ENCODE results near the gene HSPBP1. TPM values are rescaled to one million over a fixed set of nuclear protein-coding genes. Genes with fewer than 3 reads are reported as not detected.

HSPBP1 gene
- total and polyA plus RNA-seq, 2 of the 13 experiments (the other 11 are each of a cell fraction or from before 2014, with no cell fraction given), result 22.3 to 33.7 TPM

- no peak for TF ChIP-seq ZNF280D (CRISPR knock-in tag; IDR thresholded peaks at IDR 0.05)
- no peak for TF ChIP-seq MXD4 (CRISPR knock-in tag; IDR thresholded peaks at IDR 0.05)
- no peak for TF ChIP-seq ZBTB26 (CRISPR knock-in tag; IDR thresholded peaks at IDR 0.05; ENCODE audit: borderline replicate concordance)
- no peak for TF ChIP-seq THAP7 (CRISPR knock-in tag; IDR thresholded peaks at IDR 0.05)
- TF ChIP-seq ZKSCAN1 (IDR thresholded peaks at IDR 0.05; ENCODE audit: low read length), result no peak
- TF ChIP-seq ISL2 (CRISPR knock-in tag; IDR thresholded peaks at IDR 0.05), result no peak
- TF ChIP-seq MAF1 (CRISPR knock-in tag; IDR thresholded peaks at IDR 0.05; ENCODE audit: borderline replicate concordance), result no peak
- no peak for TF ChIP-seq EEA1 (CRISPR knock-in tag; IDR thresholded peaks at IDR 0.05; ENCODE audit: borderline replicate concordance)
Observed at GRCh38 chr19:55319785-55320184, 39.9 kb upstream of the HSPBP1 start (continued).

GRCh38 chr19:55316646-55317045, 36.7 kb upstream of the HSPBP1 start:
- 69% methylated on average over 5 of the region's 8 CpGs for WGBS (ENCODE audit: low lambda C conversion rate)
- H3K4me1 ChIP-seq (ENCODE audit: insufficient read depth, low read length), result peaks cover 15% of the 10 kb centered on the region
- no peak overlapping the region for H3K4me2 ChIP-seq (ENCODE audit: low read depth, low read length)
- CTCF ChIA-PET (ENCODE audit: low intra/inter-chr PET ratio, low total read pairs), result no interaction called here
- intact Hi-C loops (cut with micrococcal nuclease; ENCODE audit: unreplicated experiment), result no loop called here
- no peaks in the 10 kb centered on the region for H3K36me3 ChIP-seq (replicated peaks in 1 of 2; ENCODE audit: control insufficient read depth in 1 of 2, insufficient read depth in 2 of 2, low read length in 2 of 2)
- DNase-seq (ENCODE audit: low spot score), result no peak
- H3K79me2 ChIP-seq (ENCODE audit: insufficient read depth, low read length), result no peaks in the 10 kb centered on the region
- no TSS peak for BruUV-seq (replicated peaks)
- H3K27me3 ChIP-seq (ENCODE audit: control insufficient read depth in 1 of 2, insufficient read depth in 2 of 2, low read length in 2 of 2), result no peaks in the 10 kb centered on the region; a peak in 1 of 5 replicates
- POLR2A ChIA-PET, result interaction anchor here (1.6 kb wide), 1 partner anchor 91 kb away, joined by 3 read pairs; the partner anchor contains the start of gene UBE2S
- no peak overlapping the region for H3K4me3 ChIP-seq (replicated peaks in 1 of 3; ENCODE audit: insufficient read depth in 1 of 3, low read depth in 2 of 3, low read length in 3 of 3)
- H3K9me3 ChIP-seq (ENCODE audit: low read length), result no peaks in the 10 kb centered on the region
- no peak for FAIRE-seq
- no peak overlapping the region for H2AFZ ChIP-seq (ENCODE audit: low read length)
- in situ Hi-C loops (cut with HindIII; ENCODE audit: extremely low pct_ligation_motif_present, low pct_unique_long_range_greater_than_20kb), result no loop called here
- no peak overlapping the region for H3K9ac ChIP-seq (ENCODE audit: insufficient read depth, low read depth, low read length)
- no peak overlapping the region for H3K27ac ChIP-seq (ENCODE audit: extremely low read length, insufficient read depth, low read length)
- no peaks in the 10 kb centered on the region for H4K20me1 ChIP-seq (ENCODE audit: insufficient read depth, low read length)
- no peak for ATAC-seq
- TF ChIP-seq ZHX2 (IDR thresholded peaks at IDR 0.05; ENCODE audit: low read depth) (no peak), ZHX2 (CRISPR knock-in tag; IDR thresholded peaks at IDR 0.05; ENCODE audit: borderline replicate concordance) (no peak), ELF4 (CRISPR knock-in tag; IDR thresholded peaks at IDR 0.05; ENCODE audit: borderline replicate concordance) (no peak)

Measured in HepG2 (cell line).